ENCODE results near the gene BCR. TPM values are rescaled to one million over a fixed set of nuclear protein-coding genes. Genes with fewer than 3 reads are reported as not detected.
A peak's percentile ranks its signal among the peaks of the same experiment; 100 is the strongest.

The BCR gene
- total RNA-seq, 1 donor from 2014 or later: 109 TPM

- DNase-seq (ENCODE audit: low read depth): no peak
These were observed 37.1 kb downstream of the BCR start for GRCh38 chr22:23217171-23218052.

- no peak for DNase-seq (ENCODE audit: low read depth)
These were observed 38.0 kb downstream of the BCR start for GRCh38 chr22:23218053-23218866.

GRCh38 chr22:23218867-23219251 lies 38.5 kb downstream of the BCR start:
- peak; percentile 84 for DNase-seq (ENCODE audit: low read depth)

GRCh38 chr22:23219317-23219716 lies 39.0 kb downstream of the BCR start:
- DNase-seq (ENCODE audit: low read depth): no peak

- DNase-seq (ENCODE audit: low read depth): peak; percentile 88
These were observed 39.6 kb downstream of the BCR start for GRCh38 chr22:23219822-23220484.

GRCh38 chr22:23220485-23221350 lies 40.4 kb downstream of the BCR start:
- DNase-seq (ENCODE audit: low read depth): peak; percentile 69

- DNase-seq (ENCODE audit: low read depth): no peak
These were observed 41.1 kb downstream of the BCR start for GRCh38 chr22:23221351-23221804.

GRCh38 chr22:23222033-23222792 lies 41.9 kb downstream of the BCR start:
- no peak for DNase-seq (ENCODE audit: low read depth)

DNA sequence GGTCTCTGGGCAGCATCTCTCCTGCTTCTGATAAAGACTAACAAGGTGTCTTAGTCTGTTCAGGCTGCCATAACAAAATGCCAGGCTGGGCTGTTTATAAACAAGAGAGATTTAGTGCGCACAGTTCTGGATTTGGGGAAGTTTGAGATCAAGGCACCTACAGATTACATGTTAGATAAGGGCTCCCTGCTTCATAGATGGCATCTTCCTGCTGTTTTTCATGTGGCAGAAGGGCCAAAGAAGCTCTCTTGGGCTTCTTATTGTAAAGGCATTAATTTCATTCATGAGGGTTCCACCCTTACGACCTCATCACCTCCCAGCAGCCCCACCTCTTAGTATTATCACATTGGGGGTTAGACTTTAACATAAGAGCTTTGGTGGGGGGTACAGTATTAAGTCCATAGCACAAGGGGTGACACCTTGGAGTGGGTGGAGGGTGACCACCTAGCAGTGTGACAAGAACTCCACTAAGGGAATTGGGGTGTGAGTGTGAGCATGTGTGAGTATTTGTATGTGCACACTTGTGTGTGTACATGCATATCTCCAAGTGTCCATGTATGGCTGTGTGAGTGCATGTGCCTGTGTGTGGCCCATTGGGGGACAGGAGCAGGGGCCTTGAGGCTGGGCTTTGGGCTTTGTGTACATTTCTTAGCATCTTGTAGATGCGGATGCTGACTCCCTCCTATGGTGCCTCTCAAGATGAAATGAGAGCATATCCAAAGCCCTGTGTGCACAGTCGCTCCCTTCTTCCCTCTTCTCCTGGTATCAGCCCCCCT lies 42.7 kb downstream of the BCR start:
- no peak for DNase-seq (ENCODE audit: low read depth)

DNA sequence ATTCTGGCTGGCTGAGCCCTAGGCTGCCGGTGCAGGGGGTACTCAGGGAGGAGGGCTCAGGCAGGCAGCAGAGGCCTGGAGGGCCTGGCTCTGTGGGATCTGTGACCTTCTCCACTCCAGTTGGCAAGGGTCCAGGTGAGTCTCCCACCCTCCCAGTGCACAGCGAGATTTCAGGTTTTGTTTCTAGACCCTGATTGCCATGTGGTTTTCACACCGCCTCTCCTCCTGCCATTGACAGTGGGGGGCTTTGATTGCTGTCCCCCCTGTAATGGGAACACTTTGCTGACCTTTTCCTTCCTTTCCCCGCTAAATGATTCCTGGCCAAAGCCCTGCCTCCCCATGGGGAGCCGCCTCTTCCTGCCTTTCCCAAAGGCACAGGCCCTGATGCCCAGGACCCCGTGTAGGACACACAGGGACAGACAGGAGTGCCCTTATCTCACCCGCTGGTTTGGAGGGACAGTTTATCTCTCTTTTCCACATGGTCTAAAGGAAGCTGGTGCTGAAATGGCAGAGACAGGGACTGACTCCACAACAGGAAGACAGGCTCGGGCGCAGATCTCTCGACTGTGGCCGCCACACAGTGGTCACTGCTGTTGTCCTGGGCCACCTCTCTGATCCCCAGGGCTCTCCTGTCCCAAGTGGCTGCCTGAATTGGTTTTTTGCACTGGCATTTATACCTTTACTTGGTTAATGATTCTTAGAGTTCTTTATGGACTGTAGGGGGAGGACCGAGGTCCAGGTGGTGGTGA lies 43.4 kb downstream of the BCR start:
- DNase-seq (ENCODE audit: low read depth): peak; percentile 30

GRCh38 chr22:23224846-23225245 lies 44.5 kb downstream of the BCR start:
- no peak for DNase-seq (ENCODE audit: low read depth)

- no peak for DNase-seq (ENCODE audit: low read depth)
These were observed 45.0 kb downstream of the BCR start for GRCh38 chr22:23225337-23225723.

- peak; percentile 82 for DNase-seq (ENCODE audit: low read depth)
These were observed 45.6 kb downstream of the BCR start for GRCh38 chr22:23225724-23226496.

DNA sequence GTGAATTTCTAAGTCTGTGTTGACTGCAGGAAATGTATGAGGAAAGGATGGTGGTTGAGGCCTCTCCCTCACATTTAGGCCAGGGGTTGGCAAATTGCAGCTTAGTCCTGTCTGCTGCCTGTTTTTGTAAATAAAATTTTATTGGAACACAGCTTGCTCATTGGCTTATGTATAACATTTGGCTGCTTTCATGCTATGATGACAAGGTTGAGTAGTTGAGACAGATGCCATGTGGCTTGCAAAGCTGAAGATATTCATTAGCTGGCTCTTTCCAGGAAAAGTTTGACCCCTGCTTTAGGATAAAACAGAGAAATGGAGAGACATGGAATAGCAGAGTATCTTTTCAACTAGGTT lies 46.2 kb downstream of the BCR start:
- no peak for DNase-seq (ENCODE audit: low read depth)

DNA sequence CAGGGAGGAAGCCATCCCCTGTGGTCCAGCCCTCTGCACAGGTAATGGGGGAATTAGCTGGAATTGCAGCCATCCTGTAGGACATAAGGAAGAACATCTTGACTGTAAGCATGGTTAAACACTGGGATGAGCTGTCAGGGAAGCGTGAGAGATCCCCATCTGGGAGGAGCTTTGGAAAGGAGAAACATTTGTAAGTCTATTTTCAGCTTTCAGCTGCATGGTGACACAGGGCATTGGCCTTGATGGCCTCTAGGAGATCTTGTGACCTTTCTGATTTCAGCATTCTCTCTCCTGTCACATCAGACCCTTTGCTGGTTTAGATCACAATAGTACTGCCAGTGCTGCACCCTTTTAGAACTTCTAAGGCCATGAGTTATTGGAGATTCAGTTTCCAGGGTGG lies 47.1 kb downstream of the BCR start:
- DNase-seq (ENCODE audit: low read depth): no peak

GRCh38 chr22:23228503-23228902 lies 48.2 kb downstream of the BCR start:
- DNase-seq (ENCODE audit: low read depth): no peak

GRCh38 chr22:23229646-23230045 lies 49.3 kb downstream of the BCR start:
- DNase-seq (ENCODE audit: low read depth): no peak

GRCh38 chr22:23230348-23231068 lies 50.2 kb downstream of the BCR start:
- DNase-seq (ENCODE audit: low read depth): no peak
